Activated CD8-positive, alpha-beta memory T cell treated with anti-CD3 and anti-CD28 coated beads for 36 hours (primary cell): Measurements from ENCODE around the gene SURF6. TPM values are rescaled to one million over a fixed set of nuclear protein-coding genes. Genes with fewer than 3 reads are reported as not detected.
"Not testable (repeated sequence)": the region's sequence is repeated elsewhere in the genome, so short reads cannot be mapped to it uniquely, and the experiment has no call there.

Experiments used
- CTCF ChIA-PET: fragments of 350-600 bp; sonication (Branson Sonifier 250); formaldehyde crosslinking; loops from one replicate; lab custom pipeline; 2021; ENCODE audit warnings: antibody characterized with exemption; lab: Charles Lee
- POLR2A ChIA-PET: fragments of 350-600 bp; sonication (Branson Sonifier 250); formaldehyde crosslinking; loops from one replicate; lab custom pipeline; 2021; ENCODE audit warnings: antibody characterized with exemption; lab: Charles Lee
- total RNA-seq, 2 experiments: library from RNA; stranded (reverse); gene quantifications; one replicate each; pipeline ENCODE4 v1.2.3, GENCODE V29; 2021

SURF6 gene
- total RNA-seq, 2 experiments from 2014 or later, result 33.0 to 34.2 TPM

GRCh38 chr9:133323211-133323610 lies 12.8 kb downstream of the SURF6 start:
- POLR2A ChIA-PET, result no interaction called here

GRCh38 chr9:133322701-133323100 lies 13.3 kb downstream of the SURF6 start:
- POLR2A ChIA-PET, result no interaction called here
- CTCF ChIA-PET, result no interaction called here

More at GRCh38 chr9:133323211-133323610, 12.8 kb downstream of the SURF6 start:
- CTCF ChIA-PET, result no interaction called here

- CTCF ChIA-PET, result no interaction called here
- POLR2A ChIA-PET, result no interaction called here
These were observed 14.5 kb downstream of the SURF6 start for GRCh38 chr9:133321411-133321935.

GRCh38 chr9:133320421-133320881 lies 15.5 kb downstream of the SURF6 start:
- POLR2A ChIA-PET, result no interaction called here
- CTCF ChIA-PET, result interaction anchor here (0.6 to 0.9 kb wide), 2 partner anchors 118 to 165 kb away, joined by 3 read pairs; no protein-coding TSS in a partner anchor

GRCh38 chr9:133317551-133317950 lies 18.4 kb downstream of the SURF6 start:
- CTCF ChIA-PET, POLR2A ChIA-PET: not testable (repeated sequence)

- POLR2A ChIA-PET, result no interaction called here
- CTCF ChIA-PET, result no interaction called here
These were observed 20.0 kb downstream of the SURF6 start for GRCh38 chr9:133315997-133316396.

- CTCF ChIA-PET, result no interaction called here
- POLR2A ChIA-PET, result no interaction called here
These were observed 26.4 kb downstream of the SURF6 start for GRCh38 chr9:133309608-133310007.

GRCh38 chr9:133307301-133307700 lies 28.7 kb downstream of the SURF6 start:
- CTCF ChIA-PET, result no interaction called here
- POLR2A ChIA-PET, result no interaction called here

GRCh38 chr9:133306242-133307204 lies 29.5 kb downstream of the SURF6 start:
- POLR2A ChIA-PET, result no interaction called here
- CTCF ChIA-PET, result no interaction called here

GRCh38 chr9:133305731-133306130 lies 30.3 kb downstream of the SURF6 start:
- POLR2A ChIA-PET, result no interaction called here

GRCh38 chr9:133304477-133305377 lies 31.3 kb downstream of the SURF6 start:
- CTCF ChIA-PET, result no interaction called here

More at GRCh38 chr9:133305731-133306130, 30.3 kb downstream of the SURF6 start:
- CTCF ChIA-PET, result no interaction called here

GRCh38 chr9:133304158-133304470 lies 31.9 kb downstream of the SURF6 start:
- CTCF ChIA-PET, result no interaction called here
- POLR2A ChIA-PET, result no interaction called here

More at GRCh38 chr9:133304477-133305377, 31.3 kb downstream of the SURF6 start:
- POLR2A ChIA-PET, result no interaction called here

GRCh38 chr9:133303266-133304157 lies 32.5 kb downstream of the SURF6 start:
- CTCF ChIA-PET, result no interaction called here
- POLR2A ChIA-PET, result no interaction called here

- POLR2A ChIA-PET, result interaction anchor here (0.7 kb wide), 1 partner anchor 22 kb away, joined by 3 read pairs; no protein-coding TSS in a partner anchor
- CTCF ChIA-PET, result no interaction called here
These were observed 34.4 kb downstream of the SURF6 start for GRCh38 chr9:133301253-133302230.

GRCh38 chr9:133299996-133300395 lies 36.0 kb downstream of the SURF6 start:
- POLR2A ChIA-PET, CTCF ChIA-PET: not testable (repeated sequence)

- ChIA-PET POLR2A (no interaction called here), CTCF (no interaction called here)
These were observed 41.7 kb downstream of the SURF6 start for GRCh38 chr9:133294257-133294656.

- ChIA-PET POLR2A (no interaction called here), CTCF (interaction anchor here (1.0 kb wide), 1 partner anchor 22 kb away, joined by 6 read pairs; no protein-coding TSS in a partner anchor)
These were observed 45.2 kb downstream of the SURF6 start for GRCh38 chr9:133290751-133291302.
